Left lung (tissue), 10 donors: ENCODE results near the gene MAS1. TPM values are rescaled to one million over a fixed set of nuclear protein-coding genes. Genes with fewer than 3 reads are reported as not detected.
A peak's percentile ranks its signal among the peaks of the same experiment; 100 is the strongest.

Experiments
- ATAC-seq: fragments of 200-7000 bp; cut with Tn5 transposase; one replicate; pipeline ENCODE4 v1.9.1; 2020; ENCODE audit warnings: moderate library complexity
- DNase-seq, 4 donors: peaks; one replicate each; pipeline ENCODE4 v3.0.0-alpha.2; 2013 to 2020
- H3K27ac ChIP-seq, 2 donors: fragments of 200-600 bp; sonication (generic) in 1 of 2; one replicate each; pipeline versions ENCODE4 v1.5.0 to v1.8.0; 2020 to 2021
- H3K27me3 ChIP-seq, 2 donors: fragments of 200-600 bp; sonication (generic) in 1 of 2; one replicate each; pipeline versions ENCODE4 v1.5.0 to v1.8.0; 2020 to 2021
- H3K36me3 ChIP-seq, 2 donors: fragments of 200-600 bp; sonication (generic) in 1 of 2; one replicate each; pipeline versions ENCODE4 v1.5.0 to v1.8.0; 2020 to 2021
- H3K4me1 ChIP-seq, 2 donors: fragments of 200-600 bp; one replicate each; pipeline ENCODE4 v1.8.0; 2021
- H3K4me3 ChIP-seq, 2 donors: fragments of 200-600 bp; sonication (generic) in 1 of 2; one replicate each; pipeline versions ENCODE4 v1.5.0 to v1.8.0; 2020 to 2021; ENCODE audit warnings: mild to moderate bottlenecking in 1 of 2
- H3K9me3 ChIP-seq, 2 donors: fragments of 200-600 bp; sonication (generic) in 1 of 2; one replicate each; pipeline versions ENCODE4 v1.5.0 to v1.8.0; 2020 to 2021
- CTCF ChIP-seq, 2 donors: fragments of 200-600 bp; sonication (generic) in 1 of 2; IDR thresholded peaks; one replicate each; pipeline versions ENCODE4 v1.5.0 to v1.8.0; 2021; ENCODE audit warnings: antibody characterized with exemption in 2 of 2
- intact Hi-C, 2 donors: fragments of 100-400 bp; cut with DNase I; formaldehyde crosslinking; loops; one replicate each; pipeline versions ENCODE4 v1.11.2 to v1.14.2; 2022
- polyA plus RNA-seq, 6 donors: library from polyadenylated mRNA; unstranded; fragments of 120-200 nt; gene quantifications; one replicate each; pipeline ENCODE4 v1.2.1, GENCODE V29; 2013; ENCODE audit not compliant: insufficient read length in 6 of 6
- total RNA-seq, 2 donors: library from RNA; stranded (reverse); fragmentation: NEBNext Ultra II Directional; extraction: Animal tissue kit (Norgen Biotek cat#: 25700); gene quantifications; one replicate each; pipeline ENCODE4 v1.2.1, GENCODE V29; 2021
- donor health status: DM: no; HTN: yes; CAD: no.
- donor health status: DM: no; HTN: no; CAD: no.

The MAS1 gene
- total and polyA plus RNA-seq, 8 donors = 0.02 to 0.07 (median 0.04) TPM; not detected in 1

GRCh38 chr6:159897603-159898002, 6.8 kb downstream of the MAS1 start:
- no peak for TF ChIP-seq CTCF (IDR thresholded peaks at IDR 0.05)
- H3K4me3 ChIP-seq = no peak overlapping the region
- intact Hi-C loops = no loop called here
- no peaks in the 10 kb centered on the region for H3K9me3 ChIP-seq
- H3K27ac ChIP-seq = no peak overlapping the region
- peaks cover 0 to 14% of the 10 kb centered on the region in 2 donors for H3K27me3 ChIP-seq
- no peaks in the 10 kb centered on the region for H3K4me1 ChIP-seq
- ATAC-seq = no peak
- DNase-seq = no peak
- H3K36me3 ChIP-seq = no peaks in the 10 kb centered on the region

DNA sequence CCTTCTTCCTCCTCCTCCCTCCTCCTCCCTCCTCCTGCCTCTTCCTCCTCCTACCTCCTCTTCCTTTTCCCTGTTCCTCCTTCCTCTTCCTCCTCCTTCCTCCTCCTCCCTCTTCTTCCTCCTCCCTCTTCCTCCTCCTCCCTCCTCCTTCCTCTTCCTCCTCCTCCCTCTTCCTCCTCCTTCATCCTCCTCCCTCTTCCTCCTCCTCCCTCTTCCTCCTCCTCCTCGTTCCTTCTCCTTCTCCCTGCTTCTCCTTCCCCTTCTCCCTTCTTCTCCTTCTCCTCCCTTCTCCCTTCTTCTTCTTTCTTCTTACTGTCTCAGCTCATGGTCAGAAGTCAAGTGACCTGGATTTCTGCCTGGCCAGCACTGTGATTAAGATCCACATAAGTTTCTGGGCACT, 7.7 kb downstream of the MAS1 start:
- Histone ChIP-seq H3K4me1 (no peaks in the 10 kb centered on the region), H3K9me3 (no peaks in the 10 kb centered on the region), H3K27ac (no peak overlapping the region), H3K36me3 (no peaks in the 10 kb centered on the region), H3K27me3 (peaks cover 0 to 7% of the 10 kb centered on the region in 2 donors), H3K4me3 (no peak overlapping the region)
- no peak for ATAC-seq
- no peak for TF ChIP-seq CTCF (IDR thresholded peaks at IDR 0.05)
- DNase-seq = no peak
- intact Hi-C loops = no loop called here

DNA sequence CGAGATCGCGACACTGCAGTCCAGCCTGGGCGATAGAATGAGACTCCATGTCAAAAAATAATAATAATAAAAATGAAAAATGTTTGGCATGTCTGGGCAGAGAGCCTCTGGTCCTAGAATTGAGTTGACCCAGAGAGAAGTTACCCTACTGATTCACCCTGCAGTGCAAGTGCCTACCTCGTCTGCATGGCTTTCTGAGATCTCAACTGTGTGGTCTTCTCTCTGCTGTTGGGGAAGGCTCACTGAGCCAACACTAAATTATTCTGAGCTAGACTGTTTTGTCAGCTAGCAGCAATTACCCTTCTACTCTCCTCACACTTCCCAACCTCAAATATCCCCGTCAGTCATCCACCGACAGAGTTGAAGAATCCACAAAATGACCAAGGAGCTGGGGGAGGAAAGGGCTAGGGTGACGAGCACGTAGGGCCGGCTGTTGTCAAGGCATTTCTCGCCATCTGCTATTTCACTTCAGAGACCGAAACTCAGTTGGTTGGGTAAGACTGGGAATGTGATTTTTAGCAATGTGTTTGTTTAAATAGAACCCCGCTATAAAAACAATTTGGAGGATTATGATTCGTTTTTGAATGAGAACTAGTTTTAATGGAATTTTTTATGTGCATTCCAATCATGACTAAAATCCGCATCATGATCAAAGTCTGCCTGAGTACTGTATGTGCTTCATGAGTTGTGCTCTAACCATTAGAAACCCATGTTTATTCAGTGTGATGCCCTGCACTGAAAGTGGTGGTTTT, 9.4 kb downstream of the MAS1 start:
- Histone ChIP-seq H3K4me3 (no peak overlapping the region), H3K27me3 (no peaks in the 10 kb centered on the region), H3K27ac (peak overlapping the region in 1 of 2 donors; percentile 13), H3K36me3 (no peaks in the 10 kb centered on the region), H3K9me3 (no peaks in the 10 kb centered on the region), H3K4me1 (no peaks in the 10 kb centered on the region)
- ATAC-seq (peak; percentile 21), DNase-seq (peak in 2 of 4 donors; percentile 7 to 11)
- intact Hi-C loops = no loop called here
- no peak for TF ChIP-seq CTCF (IDR thresholded peaks at IDR 0.05)

- H3K4me1 ChIP-seq = no peaks in the 10 kb centered on the region
- no peaks in the 10 kb centered on the region for H3K36me3 ChIP-seq
- H3K4me3 ChIP-seq = no peak overlapping the region
- H3K27ac ChIP-seq = no peak overlapping the region
- intact Hi-C loops = no loop called here
- H3K27me3 ChIP-seq = no peaks in the 10 kb centered on the region
- TF ChIP-seq CTCF (IDR thresholded peaks at IDR 0.05) = no peak
- ATAC-seq = no peak
- no peaks in the 10 kb centered on the region for H3K9me3 ChIP-seq
- no peak for DNase-seq
Measured at GRCh38 chr6:159902620-159903019, 11.8 kb downstream of the MAS1 start.

- Histone ChIP-seq H3K36me3 (no peaks in the 10 kb centered on the region), H3K27ac (no peak overlapping the region), H3K4me1 (no peaks in the 10 kb centered on the region), H3K27me3 (peaks cover 0 to 6% of the 10 kb centered on the region in 2 donors), H3K4me3 (no peak overlapping the region), H3K9me3 (no peaks in the 10 kb centered on the region)
- no peak for DNase-seq
- intact Hi-C loops = no loop called here
- no peak for TF ChIP-seq CTCF (IDR thresholded peaks at IDR 0.05)
- no peak for ATAC-seq
Measured at GRCh38 chr6:159904497-159904911, 13.7 kb downstream of the MAS1 start.
